Muscle of leg (tissue), 11 donors: ENCODE data around the gene PREP. TPM values are rescaled to one million over a fixed set of nuclear protein-coding genes. Genes with fewer than 3 reads are reported as not detected.

Experiments used
- DNase-seq: peaks from one replicate; pipeline ENCODE4 v3.0.0; 2013
- H3K27ac ChIP-seq: one replicate; pipeline ENCODE4 v1.5.1; 2013; ENCODE audit warnings: mild to moderate bottlenecking, low read length, control low read depth
- H3K27me3 ChIP-seq: one replicate; pipeline ENCODE4 v1.6.1; 2013; ENCODE audit warnings: low read length; ENCODE audit not compliant: control insufficient read depth, insufficient read depth
- H3K36me3 ChIP-seq: one replicate; pipeline ENCODE4 v1.6.1; 2013; ENCODE audit warnings: low read length; ENCODE audit not compliant: control insufficient read depth, insufficient read depth
- H3K4me1 ChIP-seq: one replicate; pipeline ENCODE4 v1.6.1; 2013; ENCODE audit warnings: low read length; ENCODE audit not compliant: control insufficient read depth, insufficient read depth
- H3K4me3 ChIP-seq: one replicate; pipeline ENCODE4 v1.5.1; 2013; ENCODE audit warnings: low read length, control low read depth
- H3K9me3 ChIP-seq: replicated peaks from 2 replicates; pipeline ENCODE4 v1.6.1; 2013; ENCODE audit warnings: low read depth, low read length; ENCODE audit not compliant: control insufficient read depth
- WGBS: methylation state at CpG from one replicate; pipeline ENCODE4 v1.1.5; 2013; ENCODE audit warnings: missing lambda C conversion rate; ENCODE audit not compliant: insufficient coverage; 5-methylcytosine and 5-hydroxymethylcytosine counted together
- polyA plus RNA-seq, 8 donors: library from polyadenylated mRNA; unstranded; fragments of 120-200 nt; gene quantifications; one replicate each; pipeline versions ENCODE4 v1.2.1 to v1.2.3, GENCODE V29; 2013; ENCODE audit warnings: inconsistent platforms in 1 of 8, low replicate concordance in 1 of 8; ENCODE audit not compliant: insufficient read length in 8 of 8, insufficient read depth in 1 of 8
- total RNA-seq: library from RNA; stranded (reverse); fragments of 120-200 nt; gene quantifications from one replicate; pipeline ENCODE4 v1.2.4, GENCODE V29; 2013

The PREP gene
- total and polyA plus RNA-seq, 9 donors, result 19.8 to 39.9 (median 34.0) TPM

DNA sequence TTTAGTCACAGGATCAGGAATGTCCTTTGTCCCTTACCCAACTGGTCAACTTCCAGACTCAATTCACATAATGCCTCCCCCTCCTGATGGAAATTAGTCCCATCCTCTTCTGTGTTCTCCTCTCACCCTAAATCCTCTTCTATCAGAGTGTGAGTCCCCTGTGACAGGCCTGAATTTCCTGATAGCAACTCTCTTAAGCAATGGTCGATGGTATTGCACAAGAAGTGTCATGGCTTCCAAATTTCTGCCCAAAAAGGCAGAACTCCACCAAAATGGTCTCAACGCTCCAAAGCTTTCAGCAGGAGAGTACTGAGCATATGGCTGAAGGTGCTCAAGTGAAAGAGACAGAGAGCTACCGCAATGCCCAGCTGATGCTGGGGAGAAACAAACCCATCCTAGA, 2.4 kb downstream of the PREP start:
- Histone ChIP-seq H3K4me3 (no peak overlapping the region), H3K4me1 (peaks cover 21% of the 10 kb centered on the region), H3K27ac (no peak overlapping the region), H3K36me3 (peaks cover 11% of the 10 kb centered on the region), H3K27me3 (no peaks in the 10 kb centered on the region), H3K9me3 (no peaks in the 10 kb centered on the region)
- WGBS, result 100% methylated on average over 2 of the region's 3 CpGs
- DNase-seq, result no peak

DNA sequence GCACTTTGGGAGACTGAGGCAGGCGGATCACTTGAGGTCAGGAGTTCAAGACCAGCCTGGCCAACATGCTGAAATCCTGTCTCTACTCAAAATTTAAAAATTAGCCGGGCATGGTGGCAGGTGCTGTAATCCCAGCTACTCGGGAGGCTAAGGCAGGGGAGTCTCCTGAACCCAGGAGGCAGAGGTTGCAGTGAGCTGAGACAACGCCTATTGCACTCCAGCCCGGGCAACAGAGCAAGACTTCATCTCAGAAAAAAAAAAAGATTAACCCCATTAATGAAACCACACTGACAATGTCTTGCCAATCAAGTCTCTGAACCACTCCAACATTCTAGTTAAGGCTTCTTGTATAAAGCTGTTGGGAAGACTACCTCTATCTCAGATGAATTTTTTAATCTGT, 4.0 kb downstream of the PREP start:
- peaks cover 18% of the 10 kb centered on the region for H3K36me3 ChIP-seq
- peaks cover 18% of the 10 kb centered on the region for H3K4me1 ChIP-seq
- H3K27me3 ChIP-seq, result no peaks in the 10 kb centered on the region
- H3K27ac ChIP-seq, result no peak overlapping the region
- WGBS, result 100% methylated on average over 1 of the region's 5 CpGs
- no peaks in the 10 kb centered on the region for H3K9me3 ChIP-seq
- H3K4me3 ChIP-seq, result no peak overlapping the region
- DNase-seq, result no peak

- WGBS, result 20% methylated on average over 1 of the region's 6 CpGs
- no peaks in the 10 kb centered on the region for H3K27me3 ChIP-seq
- H3K4me3 ChIP-seq, result no peak overlapping the region
- H3K4me1 ChIP-seq, result peaks cover 16% of the 10 kb centered on the region
- H3K27ac ChIP-seq, result no peak overlapping the region
- H3K36me3 ChIP-seq, result peaks cover 18% of the 10 kb centered on the region
- DNase-seq, result no peak
- no peaks in the 10 kb centered on the region for H3K9me3 ChIP-seq
These were observed 4.9 kb downstream of the PREP start for GRCh38 chr6:105397987-105398386.

GRCh38 chr6:105391705-105392104, 11.2 kb downstream of the PREP start:
- 100% methylated on average over 2 of the region's 6 CpGs for whole genome bisulfite sequencing
- Histone ChIP-seq H3K9me3 (no peaks in the 10 kb centered on the region), H3K4me3 (no peak overlapping the region), H3K27ac (no peak overlapping the region), H3K4me1 (no peaks in the 10 kb centered on the region), H3K36me3 (peaks cover 37% of the 10 kb centered on the region), H3K27me3 (no peaks in the 10 kb centered on the region)
- no peak for DNase-seq

DNA sequence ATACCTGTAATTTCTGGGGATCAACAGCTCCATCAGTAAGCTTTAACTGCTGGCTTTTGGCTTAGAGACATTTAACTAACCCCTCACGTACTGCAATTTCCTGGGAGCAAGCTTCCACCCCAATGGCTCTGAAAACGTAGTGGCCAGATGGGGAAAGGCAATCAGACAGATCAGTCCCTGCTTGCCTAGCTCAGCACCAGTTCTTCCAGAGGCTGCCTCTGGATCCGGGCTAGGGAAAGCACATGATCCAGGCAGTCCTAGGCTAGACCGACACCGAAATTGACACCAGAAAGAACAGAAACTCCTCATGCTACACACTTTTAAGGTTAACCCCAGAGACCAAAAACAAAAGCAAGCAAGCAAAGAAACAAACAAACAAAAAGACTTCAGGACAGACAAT, 13.3 kb downstream of the PREP start:
- no peak overlapping the region for H3K27ac ChIP-seq
- 54% methylated on average over 4 of the region's 5 CpGs for WGBS
- DNase-seq, result no peak

GRCh38 chr6:105388392-105388791, 14.5 kb downstream of the PREP start:
- Histone ChIP-seq H3K27me3 (no peaks in the 10 kb centered on the region), H3K36me3 (peaks cover 26% of the 10 kb centered on the region), H3K4me1 (peaks cover 2% of the 10 kb centered on the region), H3K27ac (no peak overlapping the region), H3K4me3 (no peak overlapping the region), H3K9me3 (no peaks in the 10 kb centered on the region)
- no CpG with 5 or more reads among the region's 6 CpGs for WGBS
- DNase-seq, result no peak

More for the DNA sequence above, 13.3 kb downstream of the PREP start:
- no peak overlapping the region for H3K4me3 ChIP-seq
- no peaks in the 10 kb centered on the region for H3K4me1 ChIP-seq
- H3K36me3 ChIP-seq, result peaks cover 23% of the 10 kb centered on the region
- H3K27me3 ChIP-seq, result no peaks in the 10 kb centered on the region
- no peaks in the 10 kb centered on the region for H3K9me3 ChIP-seq

GRCh38 chr6:105384004-105384403, 18.9 kb downstream of the PREP start:
- peaks cover 17% of the 10 kb centered on the region for H3K36me3 ChIP-seq
- no peak overlapping the region for H3K27ac ChIP-seq
- no peaks in the 10 kb centered on the region for H3K27me3 ChIP-seq
- no peak for DNase-seq
- WGBS, result 90% methylated on average over 3 of the region's 6 CpGs
- peaks cover 4% of the 10 kb centered on the region for H3K4me1 ChIP-seq
- H3K9me3 ChIP-seq, result no peaks in the 10 kb centered on the region
- no peak overlapping the region for H3K4me3 ChIP-seq

GRCh38 chr6:105382958-105383357, 19.9 kb downstream of the PREP start:
- no CpG with 5 or more reads among the region's 4 CpGs for WGBS

GRCh38 chr6:105382496-105382895, 20.4 kb downstream of the PREP start:
- no CpG with 5 or more reads among the region's 2 CpGs for WGBS
- peaks cover 10% of the 10 kb centered on the region for H3K36me3 ChIP-seq
- DNase-seq, result no peak
- no peaks in the 10 kb centered on the region for H3K9me3 ChIP-seq
- no peak overlapping the region for H3K4me3 ChIP-seq
- H3K27me3 ChIP-seq, result no peaks in the 10 kb centered on the region
- H3K4me1 ChIP-seq, result peaks cover 4% of the 10 kb centered on the region
- H3K27ac ChIP-seq, result no peak overlapping the region

More at GRCh38 chr6:105382958-105383357, 19.9 kb downstream of the PREP start:
- peaks cover 4% of the 10 kb centered on the region for H3K4me1 ChIP-seq
- H3K9me3 ChIP-seq, result no peaks in the 10 kb centered on the region
- H3K36me3 ChIP-seq, result peaks cover 13% of the 10 kb centered on the region
- H3K4me3 ChIP-seq, result no peak overlapping the region
- no peaks in the 10 kb centered on the region for H3K27me3 ChIP-seq
- no peak overlapping the region for H3K27ac ChIP-seq
- peak; percentile 64 for DNase-seq

- peaks cover 7% of the 10 kb centered on the region for H3K36me3 ChIP-seq
- no peak overlapping the region for H3K27ac ChIP-seq
- no peaks in the 10 kb centered on the region for H3K27me3 ChIP-seq
- no peaks in the 10 kb centered on the region for H3K9me3 ChIP-seq
- WGBS, result 74% methylated on average over 2 of the region's 2 CpGs
- no peak for DNase-seq
- H3K4me1 ChIP-seq, result peaks cover 4% of the 10 kb centered on the region
- no peak overlapping the region for H3K4me3 ChIP-seq
These were observed 22.2 kb downstream of the PREP start for GRCh38 chr6:105380634-105381033.

- DNase-seq, result no peak
- no peak overlapping the region for H3K27ac ChIP-seq
- no peaks in the 10 kb centered on the region for H3K27me3 ChIP-seq
- no peaks in the 10 kb centered on the region for H3K4me1 ChIP-seq
- no peak overlapping the region for H3K4me3 ChIP-seq
- 88% methylated on average over 1 of the region's 3 CpGs for WGBS
- peaks cover 20% of the 10 kb centered on the region for H3K36me3 ChIP-seq
- H3K9me3 ChIP-seq, result no peaks in the 10 kb centered on the region
These were observed 27.1 kb downstream of the PREP start for GRCh38 chr6:105375797-105376196.
